ENCODE data around the gene TLK2.

Gene TLK2

DNA sequence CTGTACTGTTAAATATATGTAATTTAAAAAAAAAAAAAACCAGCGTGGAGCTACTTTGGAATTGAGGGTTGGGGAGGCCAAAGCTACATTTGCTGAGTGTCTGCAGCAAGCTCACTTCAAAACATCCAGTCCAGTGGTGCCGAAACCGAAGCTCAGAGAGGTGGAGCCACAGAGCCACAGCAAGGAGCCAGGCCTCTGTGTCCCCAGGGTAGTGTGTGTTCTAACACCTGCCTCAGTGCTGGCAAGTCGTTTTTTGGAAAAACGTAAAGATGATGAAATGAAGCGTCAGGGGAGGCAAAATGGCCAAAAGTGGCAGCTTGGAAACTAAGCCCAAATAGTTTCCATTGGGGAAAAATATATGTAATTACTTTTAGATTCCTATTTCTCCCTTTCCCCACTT lies 112.7 kb downstream of the TLK2 start:
- TF ChIP-seq, protein P1, sequence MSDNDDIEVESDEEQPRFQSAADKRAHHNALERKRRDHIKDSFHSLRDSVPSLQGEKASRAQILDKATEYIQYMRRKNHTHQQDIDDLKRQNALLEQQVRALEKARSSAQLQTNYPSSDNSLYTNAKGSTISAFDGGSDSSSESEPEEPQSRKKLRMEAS (IDR thresholded peaks at IDR 0.05): no peak
- TF ChIP-seq ZBTB7A (IDR thresholded peaks at IDR 0.05; ENCODE audit: low read depth): no peak
- TF ChIP-seq YY1 (IDR thresholded peaks at IDR 0.05; ENCODE audit: low read depth): no peak
- no peak for TF ChIP-seq RAD21 (IDR thresholded peaks at IDR 0.05; ENCODE audit: low read depth)
- TF ChIP-seq, protein P2, sequence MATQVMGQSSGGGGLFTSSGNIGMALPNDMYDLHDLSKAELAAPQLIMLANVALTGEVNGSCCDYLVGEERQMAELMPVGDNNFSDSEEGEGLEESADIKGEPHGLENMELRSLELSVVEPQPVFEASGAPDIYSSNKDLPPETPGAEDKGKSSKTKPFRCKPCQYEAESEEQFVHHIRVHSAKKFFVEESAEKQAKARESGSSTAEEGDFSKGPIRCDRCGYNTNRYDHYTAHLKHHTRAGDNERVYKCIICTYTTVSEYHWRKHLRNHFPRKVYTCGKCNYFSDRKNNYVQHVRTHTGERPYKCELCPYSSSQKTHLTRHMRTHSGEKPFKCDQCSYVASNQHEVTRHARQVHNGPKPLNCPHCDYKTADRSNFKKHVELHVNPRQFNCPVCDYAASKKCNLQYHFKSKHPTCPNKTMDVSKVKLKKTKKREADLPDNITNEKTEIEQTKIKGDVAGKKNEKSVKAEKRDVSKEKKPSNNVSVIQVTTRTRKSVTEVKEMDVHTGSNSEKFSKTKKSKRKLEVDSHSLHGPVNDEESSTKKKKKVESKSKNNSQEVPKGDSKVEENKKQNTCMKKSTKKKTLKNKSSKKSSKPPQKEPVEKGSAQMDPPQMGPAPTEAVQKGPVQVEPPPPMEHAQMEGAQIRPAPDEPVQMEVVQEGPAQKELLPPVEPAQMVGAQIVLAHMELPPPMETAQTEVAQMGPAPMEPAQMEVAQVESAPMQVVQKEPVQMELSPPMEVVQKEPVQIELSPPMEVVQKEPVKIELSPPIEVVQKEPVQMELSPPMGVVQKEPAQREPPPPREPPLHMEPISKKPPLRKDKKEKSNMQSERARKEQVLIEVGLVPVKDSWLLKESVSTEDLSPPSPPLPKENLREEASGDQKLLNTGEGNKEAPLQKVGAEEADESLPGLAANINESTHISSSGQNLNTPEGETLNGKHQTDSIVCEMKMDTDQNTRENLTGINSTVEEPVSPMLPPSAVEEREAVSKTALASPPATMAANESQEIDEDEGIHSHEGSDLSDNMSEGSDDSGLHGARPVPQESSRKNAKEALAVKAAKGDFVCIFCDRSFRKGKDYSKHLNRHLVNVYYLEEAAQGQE (IDR thresholded peaks at IDR 0.05; ENCODE audit: low read depth): no peak
- TF ChIP-seq CREB1 (IDR thresholded peaks at IDR 0.05; ENCODE audit: low read depth): no peak
- TF ChIP-seq FOXM1 (IDR thresholded peaks at IDR 0.05; ENCODE audit: borderline replicate concordance, low read depth): no peak

DNA sequence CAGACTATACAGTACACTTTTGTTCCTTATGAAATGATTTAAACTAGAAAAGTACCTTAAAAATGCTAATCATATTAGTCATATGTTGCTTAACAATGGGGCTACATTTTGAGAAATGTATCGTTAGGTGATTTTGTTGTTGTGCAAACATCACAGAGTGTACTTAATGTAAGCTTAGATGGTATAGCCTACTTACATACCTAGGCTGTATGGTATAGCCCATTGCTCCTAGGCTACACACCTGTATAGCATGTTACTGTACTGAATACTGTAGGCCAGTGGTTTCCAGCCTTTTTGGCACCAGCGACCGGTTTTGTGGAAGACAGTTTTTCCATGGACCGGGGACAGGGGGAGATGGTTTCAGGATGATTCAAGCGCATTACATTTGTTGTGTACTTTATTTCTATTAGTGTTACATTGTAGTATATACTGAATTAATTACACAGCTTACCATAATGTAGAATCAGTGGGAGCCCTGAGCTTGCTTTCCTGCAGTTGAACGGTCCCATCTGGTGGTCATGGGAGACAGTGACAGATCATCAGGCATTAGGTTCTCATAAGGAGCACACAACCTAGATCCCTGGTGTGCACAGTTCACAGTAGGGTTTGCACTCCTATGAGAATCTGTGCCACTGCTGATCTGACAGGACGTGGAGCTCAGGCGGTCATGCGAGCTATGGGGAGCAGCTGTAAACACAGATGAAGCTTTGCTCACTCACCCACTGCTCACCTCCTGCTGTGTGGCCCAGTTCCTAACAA lies 113.9 kb downstream of the TLK2 start:
- TF ChIP-seq, protein P3, sequence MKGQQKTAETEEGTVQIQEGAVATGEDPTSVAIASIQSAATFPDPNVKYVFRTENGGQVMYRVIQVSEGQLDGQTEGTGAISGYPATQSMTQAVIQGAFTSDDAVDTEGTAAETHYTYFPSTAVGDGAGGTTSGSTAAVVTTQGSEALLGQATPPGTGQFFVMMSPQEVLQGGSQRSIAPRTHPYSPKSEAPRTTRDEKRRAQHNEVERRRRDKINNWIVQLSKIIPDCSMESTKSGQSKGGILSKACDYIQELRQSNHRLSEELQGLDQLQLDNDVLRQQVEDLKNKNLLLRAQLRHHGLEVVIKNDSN (IDR thresholded peaks at IDR 0.05): no peak
- TF ChIP-seq TCF12 (IDR thresholded peaks at IDR 0.05; ENCODE audit: low read depth) (no peak), NFIC (IDR thresholded peaks at IDR 0.05) (no peak), YY1 (IDR thresholded peaks at IDR 0.05; ENCODE audit: low read depth) (no peak), CREB1 (IDR thresholded peaks at IDR 0.05; ENCODE audit: low read depth) (no peak), FOXM1 (IDR thresholded peaks at IDR 0.05; ENCODE audit: borderline replicate concordance, low read depth) (no peak), CEBPB (IDR thresholded peaks at IDR 0.05) (no peak), RAD21 (IDR thresholded peaks at IDR 0.05; ENCODE audit: low read depth) (no peak)
- TF ChIP-seq, protein P2 (IDR thresholded peaks at IDR 0.05; ENCODE audit: low read depth): no peak

DNA sequence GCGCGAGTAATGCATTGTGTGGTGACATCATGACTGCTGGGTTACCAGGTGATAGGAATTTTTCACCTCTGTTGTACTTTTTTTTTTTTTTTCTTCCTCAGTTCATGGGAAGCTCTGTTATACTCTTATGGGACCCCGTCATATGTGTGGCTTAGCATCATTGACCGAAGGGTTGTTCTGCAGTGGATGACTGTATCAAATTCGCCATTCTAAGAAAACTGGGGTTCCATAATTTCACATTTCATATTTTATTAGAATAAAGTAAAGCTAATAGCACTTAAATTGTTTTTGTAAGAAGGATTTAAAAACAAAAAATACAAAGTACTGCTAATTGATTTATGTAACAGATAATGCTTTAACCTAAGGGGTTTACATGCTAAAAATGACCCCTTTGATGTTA lies 116.9 kb downstream of the TLK2 start:
- TF ChIP-seq FOXM1 (IDR thresholded peaks at IDR 0.05; ENCODE audit: borderline replicate concordance, low read depth) (no peak), EGR1 (IDR thresholded peaks at IDR 0.05) (no peak), CEBPB (IDR thresholded peaks at IDR 0.05) (no peak), RAD21 (IDR thresholded peaks at IDR 0.05; ENCODE audit: low read depth) (no peak), TAF1 (IDR thresholded peaks at IDR 0.05; ENCODE audit: low read depth) (no peak), EP300 (IDR thresholded peaks at IDR 0.05; ENCODE audit: borderline replicate concordance) (no peak), YY1 (IDR thresholded peaks at IDR 0.05; ENCODE audit: low read depth) (no peak)
- TF ChIP-seq, protein P1 (IDR thresholded peaks at IDR 0.05): no peak
- TF ChIP-seq, protein P3 (IDR thresholded peaks at IDR 0.05): no peak

DNA sequence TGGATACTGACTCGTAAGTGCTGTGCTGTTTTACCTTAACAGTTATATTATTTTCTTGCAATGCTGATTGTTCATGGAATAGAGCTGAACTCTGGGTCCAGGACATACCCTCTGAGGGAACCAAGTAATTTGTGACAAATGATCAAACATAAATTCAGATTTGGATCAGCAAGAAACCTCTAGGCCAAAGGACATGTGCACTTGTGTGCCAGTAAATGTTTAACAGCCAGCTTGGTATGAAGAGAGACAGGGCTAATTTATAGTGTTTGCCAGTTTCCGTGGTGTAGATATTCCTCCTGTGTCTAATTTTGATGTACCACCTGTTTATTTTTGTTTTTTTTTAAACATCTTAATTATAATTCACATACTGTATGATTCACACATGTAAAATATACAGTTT lies 118.0 kb downstream of the TLK2 start:
- TF ChIP-seq EGR1 (IDR thresholded peaks at IDR 0.05): no peak
- TF ChIP-seq TCF12 (IDR thresholded peaks at IDR 0.05; ENCODE audit: low read depth): no peak
- no peak for TF ChIP-seq ZBTB7A (IDR thresholded peaks at IDR 0.05; ENCODE audit: low read depth)
- TF ChIP-seq, protein P1 (IDR thresholded peaks at IDR 0.05): no peak
- no peak for TF ChIP-seq TEAD4 (IDR thresholded peaks at IDR 0.05)
- no peak for TF ChIP-seq NFIC (IDR thresholded peaks at IDR 0.05)
- no peak for TF ChIP-seq EP300 (IDR thresholded peaks at IDR 0.05; ENCODE audit: borderline replicate concordance)
- no peak for TF ChIP-seq CREB1 (IDR thresholded peaks at IDR 0.05; ENCODE audit: low read depth)
- TF ChIP-seq YY1 (IDR thresholded peaks at IDR 0.05; ENCODE audit: low read depth): no peak
- no peak for TF ChIP-seq CEBPB (IDR thresholded peaks at IDR 0.05)
- TF ChIP-seq, protein P2 (IDR thresholded peaks at IDR 0.05; ENCODE audit: low read depth): no peak
- TF ChIP-seq, protein P3 (IDR thresholded peaks at IDR 0.05): no peak
- TF ChIP-seq TAF1 (IDR thresholded peaks at IDR 0.05; ENCODE audit: low read depth): no peak
- TF ChIP-seq FOXM1 (IDR thresholded peaks at IDR 0.05; ENCODE audit: borderline replicate concordance, low read depth): no peak
- no peak for TF ChIP-seq RAD21 (IDR thresholded peaks at IDR 0.05; ENCODE audit: low read depth)

Measured in Ishikawa (cell line).